A549 treated with ZK216348 at 1 μM for 4 hours (cell line): ENCODE results near the gene HSD17B11. TPM values are rescaled to one million over a fixed set of nuclear protein-coding genes. Genes with fewer than 3 reads are reported as not detected.

Experiments used
- total RNA-seq: library from RNA; stranded (reverse); fragments of 200-300 nt; extraction: Qiagen RNA extraction; gene quantifications from 5 replicates; pipeline ENCODE4 v1.2.3, GENCODE V29; 2022; ENCODE audit warnings: low read depth

HSD17B11 gene
- 37.4 to 56.5 TPM (median 54.4 TPM) in 5 replicates for total RNA-seq

GRCh38 chr4:87390891-87391575, at the start of gene HSD17B11:
HSD17B11 (minus strand) TSS chr4:87391188; CDS start chr4:87391070, 118 bp downstream.

GRCh38 chr4:87422104-87423052, 31.4 kb upstream of the HSD17B11 start, which contains the start of gene NUDT9:
NUDT9 (plus strand) TSS chr4:87422573; CDS start chr4:87422906, 333 bp downstream.

GRCh38 chr4:87322754-87323153, 68.2 kb downstream of the HSD17B11 start, which contains the start of gene HSD17B13:
HSD17B13 (minus strand) TSS chr4:87322882; CDS start chr4:87322841, 41 bp downstream.

Other genes with a start within 250 kb of the HSD17B11 start
- 3.8 to 6.1 TPM (median 5.0 TPM) in 5 replicates for gene KLHL8, start 170.6 kb downstream of the HSD17B11 start, total RNA-seq
- gene HSD17B13, start 68.3 kb downstream of the HSD17B11 start, total RNA-seq = 0.07 to 0.13 TPM in 2 of 5 replicates, not detected in the others
- gene NUDT9, start 31.4 kb upstream of the HSD17B11 start, total RNA-seq = 24.6 to 31.0 TPM (median 27.4 TPM) in 5 replicates
- not detected in 5 replicates for gene SPARCL1, start 138.2 kb upstream of the HSD17B11 start, total RNA-seq
- gene DSPP, start 217.3 kb upstream of the HSD17B11 start, total RNA-seq = not detected in 5 replicates